Breast epithelium (tissue), 4 donors: ENCODE measurements around the gene PSD2. TPM values are rescaled to one million over a fixed set of nuclear protein-coding genes. Genes with fewer than 3 reads are reported as not detected.

Experiments used
- DNase-seq, 2 donors: peaks; one replicate each; pipeline ENCODE4 v3.0.0-alpha.2; 2019; ENCODE audit warnings: low spot score in 2 of 2
- H3K27ac ChIP-seq, 2 donors: fragments of 200-600 bp; sonication (generic) in 1 of 2; one replicate each; pipeline ENCODE4 v1.5.1; 2016 to 2019; ENCODE audit warnings: mild to moderate bottlenecking in 1 of 2
- H3K27me3 ChIP-seq, 2 donors: fragments of 200-600 bp; sonication (generic) in 1 of 2; one replicate each; pipeline versions ENCODE4 v1.5.1 to v1.6.0; 2017 to 2019; ENCODE audit warnings: control low read depth in 1 of 2, mild to moderate bottlenecking in 1 of 2
- H3K36me3 ChIP-seq: fragments of 200-600 bp; one replicate; pipeline ENCODE4 v1.5.1; 2019
- H3K4me1 ChIP-seq, 2 donors: fragments of 200-600 bp; sonication (generic); one replicate each; pipeline ENCODE4 v1.5.1; 2016 to 2019; ENCODE audit warnings: control low read depth in 1 of 2
- H3K4me3 ChIP-seq, 3 donors: fragments of 200-600 bp; sonication (generic); 1 replicate in 2 of 3; 2 replicates in 1 of 3; pipeline ENCODE4 v1.5.1; 2016 to 2019; ENCODE audit warnings: mild to moderate bottlenecking in 3 of 3, moderate library complexity in 2 of 3
- H3K9me3 ChIP-seq, 2 donors: fragments of 200-600 bp; sonication (generic) in 1 of 2; one replicate each; pipeline ENCODE4 v1.5.1; 2016 to 2019; ENCODE audit warnings: control low read depth in 1 of 2
- CTCF ChIP-seq, 3 donors: fragments of 450-650 bp; IDR thresholded peaks; one replicate each; pipeline ENCODE4 v1.5.1; 2016 to 2017; ENCODE audit warnings: antibody characterized with exemption in 3 of 3, mild to moderate bottlenecking in 3 of 3, moderate library complexity in 3 of 3
- POLR2A ChIP-seq: fragments of 450-650 bp; IDR thresholded peaks from one replicate; pipeline ENCODE4 v1.6.1; 2016; ENCODE audit warnings: antibody characterized with exemption, mild to moderate bottlenecking, moderate library complexity
- POLR2AphosphoS5 ChIP-seq, 3 donors: sonication (generic); formaldehyde crosslinking; IDR thresholded peaks; one replicate each; pipeline ENCODE4 v1.6.1; 2017; ENCODE audit warnings: antibody characterized with exemption in 3 of 3
- intact Hi-C: fragments of 100-400 bp; cut with DNase I; formaldehyde crosslinking; loops from one replicate; pipeline ENCODE4 v1.15.1; 2023; ENCODE audit warnings: low total_unique reads
- total RNA-seq, 3 donors: library from RNA; depleted of rRNA; stranded (reverse); fragments of >200 nt; gene quantifications; one replicate each; pipeline ENCODE4 v1.1.0, GENCODE V29; 2016

PSD2 gene
- total RNA-seq, 3 donors from 2014 or later, result 0.66 to 1.8 TPM; not detected in 1

- no peak overlapping the region for H3K27ac ChIP-seq
- no peak overlapping the region for H3K4me3 ChIP-seq
- no peaks in the 10 kb centered on the region for H3K27me3 ChIP-seq
- intact Hi-C loops, result no loop called here
- H3K9me3 ChIP-seq, result no peaks in the 10 kb centered on the region
- H3K4me1 ChIP-seq, result no peaks in the 10 kb centered on the region
- no peak for DNase-seq
- no peaks in the 10 kb centered on the region for H3K36me3 ChIP-seq
- no peak for TF ChIP-seq POLR2A
- no peak for TF ChIP-seq CTCF (IDR thresholded peaks at IDR 0.05)
Measured at GRCh38 chr5:139809331-139809810, 13.8 kb downstream of the PSD2 start.

GRCh38 chr5:139810341-139811273 lies 15.0 kb downstream of the PSD2 start:
- DNase-seq, result no peak
- Histone ChIP-seq H3K4me1 (no peaks in the 10 kb centered on the region), H3K36me3 (no peaks in the 10 kb centered on the region), H3K27me3 (no peaks in the 10 kb centered on the region), H3K4me3 (no peak overlapping the region), H3K27ac (no peak overlapping the region), H3K9me3 (no peaks in the 10 kb centered on the region)
- TF ChIP-seq POLR2AphosphoS5 (IDR thresholded peaks at IDR 0.05) (no peak), CTCF (IDR thresholded peaks at IDR 0.05) (no peak), POLR2A (no peak)
- intact Hi-C loops, result no loop called here

GRCh38 chr5:139811274-139811607 lies 15.6 kb downstream of the PSD2 start:
- Histone ChIP-seq H3K4me1 (no peaks in the 10 kb centered on the region), H3K9me3 (no peaks in the 10 kb centered on the region), H3K27ac (no peak overlapping the region), H3K4me3 (no peak overlapping the region), H3K27me3 (no peaks in the 10 kb centered on the region), H3K36me3 (no peaks in the 10 kb centered on the region)
- intact Hi-C loops, result no loop called here
- no peak for DNase-seq
- TF ChIP-seq POLR2A, result no peak
- TF ChIP-seq CTCF (IDR thresholded peaks at IDR 0.05), result no peak
- TF ChIP-seq POLR2AphosphoS5 (IDR thresholded peaks at IDR 0.05), result no peak

GRCh38 chr5:139812323-139812722 lies 16.7 kb downstream of the PSD2 start:
- no peaks in the 10 kb centered on the region for H3K36me3 ChIP-seq
- TF ChIP-seq POLR2AphosphoS5 (IDR thresholded peaks at IDR 0.05) (no peak), CTCF (IDR thresholded peaks at IDR 0.05) (no peak), POLR2A (no peak)
- no peaks in the 10 kb centered on the region for H3K4me1 ChIP-seq
- H3K4me3 ChIP-seq, result no peak overlapping the region
- intact Hi-C loops, result no loop called here
- no peaks in the 10 kb centered on the region for H3K9me3 ChIP-seq
- DNase-seq, result no peak
- no peaks in the 10 kb centered on the region for H3K27me3 ChIP-seq
- no peak overlapping the region for H3K27ac ChIP-seq
